GM18873 (cell line): ENCODE results near the gene CYP2U1.
"Not testable (repeated sequence)": the region's sequence is repeated elsewhere in the genome, so short reads cannot be mapped to it uniquely, and the experiment has no call there.

Experiments
- ATAC-seq: cut with Tn5 transposase; IDR thresholded peaks from one replicate; pipeline ENCODE4 v1.9.1; 2021; ENCODE audit warnings: mild to moderate bottlenecking, moderate library complexity, moderate number of reproducible peaks; ENCODE audit not compliant: unreplicated experiment, low FRiP score

Gene CYP2U1

DNA sequence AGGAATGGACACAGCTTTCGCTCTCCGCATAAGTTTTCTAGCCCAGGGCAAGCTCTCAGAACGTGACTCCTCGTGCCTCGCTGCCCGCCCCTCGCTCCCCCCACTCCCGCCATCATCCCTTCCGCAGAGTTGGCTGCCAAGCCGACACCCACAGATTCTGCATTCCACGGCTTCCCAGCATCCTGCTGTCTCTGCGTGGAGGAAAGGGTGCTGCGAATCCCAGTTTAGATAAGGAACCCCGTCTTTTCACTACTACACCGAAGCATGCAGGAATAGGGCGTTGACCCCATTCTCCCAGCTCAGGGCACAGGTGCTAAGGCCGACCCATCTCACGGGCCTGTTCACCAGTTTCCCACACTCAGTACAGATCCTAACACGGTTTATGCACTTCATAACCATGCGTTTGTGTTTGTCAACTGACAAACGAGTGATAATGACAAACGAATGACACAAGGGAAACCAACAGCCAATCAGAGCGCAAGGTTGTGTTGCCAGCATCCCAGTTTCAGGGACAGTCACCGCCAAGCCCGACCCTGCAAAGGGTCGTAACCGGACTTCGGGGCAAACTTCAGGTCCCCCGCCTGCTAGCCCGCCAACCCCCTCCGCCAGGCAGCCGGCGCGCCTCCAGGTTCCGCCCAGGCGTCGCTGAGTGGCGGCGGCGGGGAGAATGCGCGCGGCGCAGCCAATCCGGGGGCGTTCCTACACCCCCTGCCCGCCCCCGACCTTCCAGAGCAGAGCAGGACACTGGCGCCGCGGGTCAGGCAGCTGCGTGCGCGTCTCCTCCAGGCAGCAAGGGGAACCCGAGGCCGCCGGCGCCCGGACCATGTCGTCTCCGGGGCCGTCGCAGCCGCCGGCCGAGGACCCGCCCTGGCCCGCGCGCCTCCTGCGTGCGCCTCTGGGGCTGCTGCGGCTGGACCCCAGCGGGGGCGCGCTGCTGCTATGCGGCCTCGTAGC lies at the start of gene CYP2U1:
TSS of gene CYP2U1 (plus strand) at position 729 of the 954 bp plus-strand sequence. CDS start at position 824, 95 bp downstream.
- ATAC-seq, result peak; percentile 94

- no peak for ATAC-seq
Measured at GRCh38 chr4:107885865-107886264, 45.5 kb upstream of the CYP2U1 start.

- no peak for ATAC-seq
Measured at GRCh38 chr4:107888237-107888636, 43.1 kb upstream of the CYP2U1 start.

DNA sequence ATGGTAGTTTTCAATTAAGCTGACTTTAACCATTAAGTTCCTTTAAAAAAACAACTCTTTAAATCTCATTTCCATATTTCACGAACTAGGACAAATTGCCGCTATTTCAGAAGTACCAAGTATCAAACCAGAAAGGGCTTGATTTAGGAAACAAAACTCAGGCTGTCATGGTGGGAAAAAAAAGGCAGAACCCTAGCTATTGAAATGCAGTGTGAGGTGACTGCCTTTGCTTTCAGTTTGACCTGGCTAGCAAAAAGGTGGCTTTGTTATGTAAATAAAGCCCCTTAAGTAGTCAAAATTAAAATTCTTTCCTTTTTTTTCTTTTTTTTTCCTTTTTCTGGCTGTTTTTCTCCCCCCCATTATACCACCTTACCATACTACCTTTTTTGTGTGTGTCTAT lies 40.6 kb upstream of the CYP2U1 start:
- no peak for ATAC-seq

DNA sequence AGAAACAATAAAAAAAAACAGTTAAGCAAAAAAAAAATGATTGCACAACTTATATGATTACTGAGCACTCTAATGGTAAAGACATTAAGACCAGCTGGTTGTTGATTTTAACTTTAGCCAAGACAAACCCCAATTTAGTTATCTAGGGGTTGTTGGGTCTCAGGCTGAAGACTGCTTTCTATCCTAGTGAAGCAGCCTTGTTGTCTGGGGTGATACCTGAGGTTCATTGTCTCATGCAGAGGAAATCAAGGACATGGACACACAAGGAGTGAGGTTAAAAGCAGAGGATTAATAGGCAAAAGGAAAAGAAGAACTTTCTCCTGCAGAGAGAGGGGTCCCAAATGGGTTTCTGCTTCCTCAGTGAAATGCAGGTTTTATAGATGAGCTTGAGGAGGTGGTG lies 40.0 kb upstream of the CYP2U1 start:
- no peak for ATAC-seq

- ATAC-seq, result no peak
Measured at GRCh38 chr4:107893171-107894137, 37.9 kb upstream of the CYP2U1 start.

GRCh38 chr4:107894138-107894603 lies 37.2 kb upstream of the CYP2U1 start:
- ATAC-seq, result no peak

- ATAC-seq, result no peak
Measured at GRCh38 chr4:107896158-107896645, 35.1 kb upstream of the CYP2U1 start.

- ATAC-seq, result no peak
Measured at GRCh38 chr4:107896646-107897045, 34.7 kb upstream of the CYP2U1 start.

DNA sequence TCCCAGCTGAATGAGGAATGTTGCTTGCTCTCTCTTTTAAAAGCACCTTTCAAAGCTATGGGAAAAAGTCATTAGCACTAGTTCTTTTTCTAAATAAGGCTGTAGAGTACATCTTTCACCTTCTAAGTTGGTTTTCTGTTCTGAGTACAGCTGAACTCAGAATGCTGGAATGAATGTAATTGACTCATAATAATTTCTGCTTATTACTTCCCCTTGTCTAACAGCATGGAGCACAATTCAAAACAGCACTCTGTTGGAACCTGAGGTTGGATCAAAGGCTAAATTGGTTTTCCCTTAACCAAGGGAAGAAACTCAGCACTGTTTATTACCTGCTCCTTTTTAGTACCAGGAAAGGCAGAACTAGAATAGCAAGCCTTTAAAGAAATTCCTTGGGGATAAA lies 33.5 kb upstream of the CYP2U1 start:
- ATAC-seq, result no peak

DNA sequence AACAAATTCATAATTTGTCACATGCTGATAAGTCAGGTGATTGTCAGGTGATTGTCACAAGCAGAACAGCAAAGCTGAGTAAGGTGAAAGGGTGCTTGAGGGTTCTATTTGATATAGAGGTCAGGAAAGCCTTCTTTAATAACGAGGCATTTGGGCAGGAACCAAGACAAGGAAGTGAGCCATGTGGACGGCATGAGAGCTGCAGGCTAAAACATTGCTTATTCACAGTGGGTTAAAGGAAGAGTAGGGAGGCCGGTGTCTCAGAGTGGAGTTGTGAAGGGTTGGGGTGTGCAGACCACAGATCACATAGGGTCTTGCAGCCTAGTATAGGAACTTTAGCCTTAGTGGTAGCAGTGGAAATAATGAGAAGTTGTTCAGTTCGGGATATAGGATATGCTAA lies 31.3 kb upstream of the CYP2U1 start:
- no peak for ATAC-seq

- no peak for ATAC-seq
Measured at GRCh38 chr4:107900508-107900907, 30.8 kb upstream of the CYP2U1 start.

GRCh38 chr4:107901213-107901934 lies 30.0 kb upstream of the CYP2U1 start:
- ATAC-seq, result no peak

- peak; percentile 87 for ATAC-seq
Measured at GRCh38 chr4:107902715-107903114, 28.6 kb upstream of the CYP2U1 start.

DNA sequence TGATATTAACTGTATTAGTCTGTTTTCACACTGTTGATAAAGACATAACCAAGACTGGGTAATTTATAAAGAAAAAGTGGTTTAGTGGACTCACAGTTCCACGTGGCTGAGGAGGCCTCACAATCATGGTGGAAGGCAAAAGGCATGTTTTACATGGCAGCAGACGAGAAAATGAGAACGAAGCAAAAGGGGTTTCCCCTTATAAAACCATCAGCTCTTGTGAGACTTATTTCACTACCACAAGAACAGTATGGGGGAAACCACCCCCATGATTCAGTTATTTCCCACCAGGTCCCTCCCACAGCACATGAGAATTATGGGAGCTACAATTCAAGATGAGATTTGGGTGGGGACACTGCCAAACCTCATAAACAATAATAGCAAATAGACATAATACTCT lies 26.3 kb upstream of the CYP2U1 start:
- not testable (repeated sequence) for ATAC-seq

- no peak for ATAC-seq
Measured at GRCh38 chr4:107906458-107907100, 24.8 kb upstream of the CYP2U1 start.

- no peak for ATAC-seq
Measured at GRCh38 chr4:107908377-107908776, 23.0 kb upstream of the CYP2U1 start.

DNA sequence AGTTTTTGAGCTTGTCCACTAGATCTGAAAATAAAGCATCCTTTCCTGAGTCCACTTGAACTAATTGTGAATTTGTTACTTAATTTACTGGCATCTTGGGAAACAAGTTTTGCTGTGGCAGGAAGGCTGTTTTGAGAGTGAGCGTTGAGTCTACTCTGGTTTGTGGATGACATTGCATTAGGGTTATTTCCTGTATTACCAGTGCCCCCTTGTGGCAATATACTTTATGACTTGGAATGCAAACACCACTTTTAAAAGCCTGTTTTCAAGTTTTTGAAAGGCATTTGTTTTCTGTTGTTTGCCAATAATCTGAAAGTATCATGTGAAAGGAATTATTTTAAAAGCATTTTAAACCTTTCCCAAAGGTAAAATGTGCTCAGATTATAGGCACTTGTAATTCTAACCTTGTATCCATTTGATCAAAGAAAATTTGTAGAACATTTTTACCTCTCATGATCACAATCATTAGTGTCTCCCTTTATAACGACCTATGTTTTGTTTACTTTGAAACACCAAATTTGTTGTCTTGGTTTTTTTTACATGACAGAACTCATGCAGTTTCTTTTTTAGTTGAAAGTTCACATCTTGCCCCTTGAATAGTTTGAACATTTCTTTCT lies 18.0 kb upstream of the CYP2U1 start:
- ATAC-seq, result peak; percentile 84

DNA sequence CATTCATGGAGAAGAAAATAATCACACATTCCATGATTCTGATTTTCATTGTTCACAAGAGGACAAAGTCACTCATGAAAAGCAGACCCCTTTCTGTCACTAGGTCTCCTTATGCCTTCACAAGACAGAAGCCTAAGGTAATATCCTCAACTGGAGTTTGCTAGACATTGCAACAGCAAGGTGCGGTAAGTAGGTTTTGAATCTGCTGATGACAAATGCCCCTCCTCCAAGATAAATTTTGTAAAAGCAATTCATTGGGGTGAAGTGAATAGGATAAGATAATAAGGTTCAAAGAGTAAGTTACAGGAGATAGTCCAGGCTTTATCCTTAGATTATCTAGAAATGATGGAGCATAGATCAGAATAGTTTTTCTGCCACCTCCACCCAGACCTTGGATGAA lies 16.1 kb upstream of the CYP2U1 start:
- ATAC-seq, result no peak
